GM18517 (cell line): ENCODE data around the gene ZSCAN2.

ENCODE experiments used
- ATAC-seq: cut with Tn5 transposase; IDR thresholded peaks from one replicate; pipeline ENCODE4 v1.9.1; 2021; ENCODE audit warnings: mild to moderate bottlenecking, moderate library complexity; ENCODE audit not compliant: unreplicated experiment

The ZSCAN2 gene

DNA sequence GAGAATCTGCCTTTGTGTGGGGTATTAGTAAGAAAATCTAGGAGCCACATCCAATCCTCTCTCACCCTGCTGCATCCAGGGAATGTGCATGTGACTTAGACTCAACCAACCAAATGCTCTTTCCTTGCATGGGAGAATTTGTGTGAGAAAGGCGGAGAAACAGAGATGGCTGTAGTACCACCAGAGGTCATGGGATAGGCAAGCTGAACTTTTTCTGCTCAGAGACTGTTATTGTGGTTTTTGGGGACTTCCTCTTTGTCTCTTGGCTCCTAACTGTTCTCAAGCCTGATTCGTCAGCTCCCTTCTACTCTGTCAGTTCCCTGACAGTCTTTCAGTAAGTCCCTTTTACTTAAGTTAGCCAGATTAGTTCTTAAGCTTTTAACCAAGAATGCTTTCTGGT, 2.6 kb upstream of the ZSCAN2 start:
- peak; percentile 58 for ATAC-seq

DNA sequence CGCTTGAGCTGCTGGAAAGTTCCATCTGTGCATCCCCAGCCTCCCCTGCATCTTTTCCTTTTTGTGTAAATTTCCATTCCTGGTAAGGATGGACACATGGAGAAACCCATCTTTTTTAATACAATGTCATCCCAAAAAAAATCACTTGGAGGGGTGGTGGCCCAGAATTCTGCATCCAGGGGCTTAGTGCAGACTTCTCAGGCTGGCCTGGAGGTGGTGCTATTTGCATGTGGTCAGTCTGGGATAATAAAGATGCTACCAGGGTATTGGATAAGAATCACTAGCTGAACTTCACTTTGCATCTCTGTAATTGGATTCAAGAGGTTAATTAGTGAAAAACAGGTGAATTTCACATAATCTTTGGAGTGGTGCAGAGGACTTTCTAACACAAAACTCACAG, 1.8 kb upstream of the ZSCAN2 start:
- ATAC-seq = no peak

DNA sequence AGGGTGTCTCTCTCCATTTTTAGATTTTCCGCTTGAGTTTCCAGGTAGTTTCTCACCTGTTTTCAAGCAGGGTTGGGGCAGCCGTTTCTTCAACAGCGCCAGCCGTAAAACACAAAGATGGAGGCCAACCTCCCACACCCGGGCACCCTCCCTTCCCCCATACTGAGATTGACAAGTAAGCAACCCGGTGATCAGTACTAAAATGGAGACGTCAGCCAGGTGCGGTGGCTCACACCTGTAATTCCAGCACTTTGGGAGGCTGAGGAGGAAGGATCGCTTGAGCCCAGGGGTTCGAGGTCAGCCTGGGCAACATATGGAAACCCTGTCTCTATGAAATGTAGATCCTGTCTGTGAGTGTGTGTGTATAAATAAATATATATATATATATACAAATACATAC, 903 bp upstream of the ZSCAN2 start:
- ATAC-seq = no peak

DNA sequence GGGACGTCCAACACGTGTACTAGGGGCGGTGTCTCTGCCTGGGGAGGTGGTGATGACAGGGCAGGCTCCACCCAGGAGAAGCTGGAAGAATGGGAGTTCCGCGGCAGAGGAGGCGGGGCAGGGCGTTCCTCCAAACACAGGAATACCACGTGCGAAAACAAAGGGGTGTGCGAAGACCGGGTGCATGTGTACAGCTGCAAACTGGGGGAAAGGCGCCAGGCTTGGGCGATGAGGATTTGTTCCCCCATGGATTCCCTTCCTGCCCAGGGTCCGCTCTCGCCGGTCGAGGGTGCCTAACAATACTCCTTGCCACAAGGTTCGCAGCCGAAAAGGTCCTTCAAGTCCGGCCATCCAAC, 500 bp upstream of the ZSCAN2 start:
- ATAC-seq = peak; percentile 9

DNA sequence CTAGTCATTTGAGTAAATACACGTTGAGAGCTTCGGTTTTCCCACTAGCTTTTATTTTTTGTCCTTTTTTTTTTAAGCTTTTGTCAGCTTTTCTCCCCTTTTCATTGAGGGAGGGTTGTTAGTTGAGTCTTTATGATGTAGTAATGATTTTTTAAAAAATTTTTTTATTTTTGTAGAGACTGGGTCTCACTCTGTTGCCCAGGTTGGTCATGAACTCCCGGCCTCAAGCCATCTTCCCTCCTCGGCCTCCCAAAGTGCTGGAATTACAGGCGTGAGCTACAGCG, 688 bp downstream of the ZSCAN2 start:
- no peak for ATAC-seq

DNA sequence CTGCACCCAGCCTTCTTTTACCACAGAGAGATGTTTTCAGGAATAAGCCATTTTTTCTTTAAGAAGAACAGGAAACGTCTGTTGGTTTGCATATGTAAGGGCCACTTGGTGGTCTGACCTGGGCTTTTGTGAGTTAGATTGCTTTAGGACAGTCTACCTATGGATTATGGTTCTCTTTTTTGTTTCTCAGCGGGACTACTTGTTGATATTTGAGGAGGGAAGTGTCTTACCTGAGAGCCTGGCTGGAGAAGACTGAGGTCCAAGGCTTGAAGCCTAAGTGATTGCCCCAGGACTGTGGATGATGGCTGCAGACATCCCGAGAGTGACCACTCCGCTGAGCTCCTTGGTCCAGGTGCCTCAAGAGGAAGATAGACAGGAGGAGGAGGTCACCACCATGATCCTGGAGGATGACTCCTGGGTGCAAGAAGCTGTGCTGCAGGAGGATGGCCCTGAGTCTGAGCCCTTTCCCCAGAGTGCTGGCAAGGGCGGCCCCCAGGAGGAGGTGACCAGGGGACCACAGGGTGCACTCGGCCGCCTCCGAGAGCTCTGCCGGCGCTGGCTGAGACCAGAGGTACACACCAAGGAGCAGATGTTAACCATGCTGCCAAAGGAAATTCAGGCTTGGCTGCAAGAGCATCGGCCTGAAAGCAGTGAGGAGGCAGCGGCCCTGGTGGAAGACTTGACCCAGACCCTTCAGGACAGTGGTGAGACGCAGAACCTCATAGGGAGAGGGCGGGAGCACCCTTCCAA, 3.0 kb downstream of the ZSCAN2 start:
- ATAC-seq = no peak

DNA sequence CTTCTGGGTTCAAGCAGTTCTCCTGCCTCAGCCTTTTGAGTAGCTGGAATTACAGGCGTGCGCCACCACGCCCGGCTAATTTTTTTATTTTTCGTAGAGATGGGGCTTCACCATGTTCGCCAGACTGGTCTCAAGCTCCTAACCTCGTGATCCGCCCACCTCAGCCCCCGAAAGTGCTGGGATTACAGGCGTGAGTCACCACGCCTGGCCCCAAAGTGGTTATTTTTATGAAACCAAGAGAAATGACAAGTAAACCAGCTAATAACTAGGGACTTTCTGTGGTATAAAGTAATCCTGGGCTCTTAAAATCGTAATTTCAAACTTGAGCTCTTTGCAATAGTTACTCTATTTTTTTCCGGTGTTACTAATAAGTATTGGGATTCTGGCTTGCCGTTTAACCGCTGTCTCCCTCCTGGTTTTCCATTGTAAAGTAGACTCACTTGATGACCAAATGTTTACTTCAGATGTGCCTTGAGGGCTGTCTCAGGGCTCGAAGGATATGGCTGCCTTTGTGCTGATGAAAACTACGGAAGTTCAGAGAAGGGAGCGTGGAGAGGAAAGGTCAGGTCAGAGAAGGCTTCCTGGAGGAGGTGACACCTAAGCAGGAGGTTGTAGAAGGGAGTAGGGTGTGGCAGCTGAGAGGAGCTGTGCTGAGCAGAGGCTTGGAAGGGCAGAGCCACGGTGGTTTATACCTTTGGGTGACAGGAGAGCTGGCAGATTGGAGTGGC, 4.2 kb downstream of the ZSCAN2 start:
- no peak for ATAC-seq

DNA sequence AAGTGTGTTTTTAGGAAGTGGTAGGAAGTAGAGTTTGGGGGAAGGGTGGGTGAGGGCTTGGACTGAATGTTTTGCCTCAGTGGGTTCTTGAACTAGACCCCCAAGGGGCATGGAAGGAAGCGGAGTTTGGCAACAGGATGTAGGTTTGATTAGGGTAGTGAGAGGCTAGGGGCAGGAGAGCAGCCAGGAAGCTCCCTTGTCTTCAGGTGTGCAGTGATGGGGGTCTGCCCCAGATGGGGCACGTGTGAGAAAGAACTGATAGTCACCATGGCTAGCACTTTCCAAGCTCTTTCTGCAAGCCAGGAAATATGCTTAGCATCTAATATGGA, 4.7 kb downstream of the ZSCAN2 start:
- ATAC-seq = no peak

DNA sequence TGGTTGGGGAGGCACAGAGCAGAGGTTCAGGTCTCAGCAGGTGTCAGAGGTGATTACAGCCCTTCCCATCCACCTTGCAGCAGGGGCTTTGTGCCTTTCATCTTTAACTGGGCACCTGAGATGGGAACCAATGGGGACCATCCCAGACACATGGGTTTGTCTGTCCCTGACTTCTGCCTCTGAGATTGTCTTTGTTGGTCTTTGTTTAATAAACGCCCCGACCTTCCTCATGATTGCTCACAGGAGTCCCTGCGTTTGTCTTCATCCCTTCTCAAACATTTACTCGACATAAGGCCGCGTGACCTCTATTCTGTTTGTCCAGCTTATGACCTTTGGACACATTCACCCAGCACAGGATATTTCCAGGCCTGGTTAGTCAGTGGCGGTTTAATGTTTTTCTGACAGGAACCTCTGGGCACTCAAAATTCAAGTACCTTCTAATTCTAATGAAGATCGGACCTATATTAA, 5.9 kb downstream of the ZSCAN2 start:
- no peak for ATAC-seq

DNA sequence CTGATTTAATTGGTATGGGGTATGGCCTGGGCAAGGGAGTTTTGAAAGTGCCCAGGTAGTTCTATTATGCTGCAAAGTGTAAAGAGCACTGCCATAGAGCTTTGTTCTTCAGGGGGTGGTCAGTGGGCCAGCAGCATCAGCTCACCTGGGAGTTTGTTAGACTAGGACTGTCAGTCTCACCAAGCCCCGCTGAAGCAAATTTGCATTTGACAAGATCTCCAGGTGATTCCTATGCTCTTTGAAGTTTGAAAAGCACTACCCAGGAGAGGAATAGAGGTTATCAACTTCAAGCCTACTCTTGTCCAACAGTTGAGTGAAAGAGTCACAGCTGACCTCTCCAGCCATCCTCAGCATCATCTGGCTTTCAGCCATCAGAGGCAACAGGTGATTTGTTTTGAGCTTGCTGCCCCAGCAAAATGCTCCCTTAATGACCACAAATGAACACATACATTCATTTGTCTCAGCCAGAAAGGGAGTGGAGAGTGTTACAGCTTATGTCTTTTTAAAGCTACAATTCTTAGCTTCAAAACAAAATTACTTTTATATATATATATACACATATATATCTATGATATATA, 8.0 kb downstream of the ZSCAN2 start:
- ATAC-seq = no peak

DNA sequence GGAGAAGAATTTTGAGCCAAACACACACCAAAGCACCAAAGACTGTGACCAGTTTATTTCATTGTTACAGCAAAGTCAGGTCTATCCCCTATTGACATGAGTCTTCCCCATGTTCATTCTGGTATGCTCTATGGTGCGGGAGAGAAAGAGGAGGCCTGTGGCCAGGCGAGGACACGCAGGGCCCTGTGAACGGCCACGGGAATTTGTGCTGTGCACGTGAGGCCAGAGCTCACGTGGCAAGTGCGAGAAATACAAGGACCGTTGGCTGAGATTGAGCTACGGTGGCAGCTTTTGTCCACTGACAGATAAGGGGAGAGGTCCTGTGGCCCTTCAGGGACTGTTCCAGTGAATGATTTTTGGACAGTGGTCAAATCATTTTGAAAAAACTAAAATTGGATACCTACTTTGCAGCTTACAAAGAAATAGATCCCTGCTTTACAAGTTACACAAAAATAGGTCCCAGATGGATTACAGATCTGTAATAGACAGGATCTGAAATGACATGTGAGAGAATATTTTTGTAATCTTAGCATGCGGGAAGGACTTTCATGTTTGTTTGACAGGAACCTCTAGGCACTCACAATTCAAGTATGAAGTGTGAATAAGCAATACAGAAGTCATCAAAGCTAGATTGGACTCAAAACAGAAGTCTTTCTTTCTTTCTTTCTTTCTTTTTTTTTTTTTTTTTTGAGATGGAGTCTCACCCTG, 9.2 kb downstream of the ZSCAN2 start:
- ATAC-seq = no peak

DNA sequence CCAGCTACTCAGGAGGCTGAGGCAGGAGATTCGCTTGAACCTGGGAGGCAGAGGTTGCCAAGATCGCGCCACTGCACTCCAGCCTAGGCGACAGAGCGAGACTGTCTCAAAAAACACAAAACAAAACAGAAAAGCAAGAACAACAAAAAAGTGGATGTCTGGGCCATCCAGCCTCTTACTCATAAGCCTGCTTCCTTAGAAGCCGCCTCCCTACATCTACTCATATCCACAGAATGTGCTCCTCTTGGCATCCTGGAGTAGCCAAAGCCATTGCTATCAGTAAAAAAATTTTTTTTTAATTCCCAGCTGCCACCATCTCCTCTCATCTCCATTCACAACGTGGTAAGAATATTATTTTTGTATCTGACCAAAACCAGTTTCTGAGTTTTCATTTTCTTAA, 10.8 kb downstream of the ZSCAN2 start:
- no peak for ATAC-seq

DNA sequence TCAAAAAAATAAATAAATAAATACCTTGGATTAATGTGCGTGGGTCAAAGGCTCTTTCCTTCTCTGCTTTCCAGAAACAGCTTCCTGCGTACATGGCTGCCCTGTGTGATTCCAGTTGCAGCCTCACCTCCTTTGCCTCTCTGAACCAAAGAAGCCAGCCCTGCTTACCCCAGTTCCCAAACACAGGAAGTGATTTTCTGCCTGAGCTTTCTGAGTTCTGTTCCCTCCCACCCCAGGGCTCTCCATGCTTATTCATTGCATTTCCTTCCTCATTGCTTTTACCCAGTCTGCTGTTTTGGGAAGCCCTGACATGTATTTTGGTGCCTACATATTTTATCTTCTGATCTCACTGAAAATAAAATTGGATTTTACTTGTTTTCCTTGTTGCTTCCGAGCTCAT, 15.4 kb downstream of the ZSCAN2 start:
- ATAC-seq = no peak

DNA sequence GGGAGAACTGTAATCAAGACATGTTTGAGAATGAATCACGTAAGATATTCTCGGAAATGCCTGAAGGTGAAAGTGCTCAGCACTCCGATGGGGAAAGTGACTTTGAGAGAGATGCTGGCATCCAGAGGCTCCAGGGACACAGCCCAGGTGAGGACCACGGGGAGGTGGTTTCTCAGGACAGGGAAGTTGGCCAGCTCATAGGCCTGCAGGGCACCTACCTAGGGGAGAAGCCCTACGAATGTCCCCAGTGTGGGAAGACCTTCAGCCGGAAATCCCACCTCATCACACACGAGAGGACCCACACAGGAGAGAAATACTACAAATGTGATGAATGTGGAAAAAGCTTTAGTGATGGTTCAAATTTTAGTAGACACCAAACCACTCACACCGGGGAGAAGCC, 19.8 kb downstream of the ZSCAN2 start:
- ATAC-seq = no peak

DNA sequence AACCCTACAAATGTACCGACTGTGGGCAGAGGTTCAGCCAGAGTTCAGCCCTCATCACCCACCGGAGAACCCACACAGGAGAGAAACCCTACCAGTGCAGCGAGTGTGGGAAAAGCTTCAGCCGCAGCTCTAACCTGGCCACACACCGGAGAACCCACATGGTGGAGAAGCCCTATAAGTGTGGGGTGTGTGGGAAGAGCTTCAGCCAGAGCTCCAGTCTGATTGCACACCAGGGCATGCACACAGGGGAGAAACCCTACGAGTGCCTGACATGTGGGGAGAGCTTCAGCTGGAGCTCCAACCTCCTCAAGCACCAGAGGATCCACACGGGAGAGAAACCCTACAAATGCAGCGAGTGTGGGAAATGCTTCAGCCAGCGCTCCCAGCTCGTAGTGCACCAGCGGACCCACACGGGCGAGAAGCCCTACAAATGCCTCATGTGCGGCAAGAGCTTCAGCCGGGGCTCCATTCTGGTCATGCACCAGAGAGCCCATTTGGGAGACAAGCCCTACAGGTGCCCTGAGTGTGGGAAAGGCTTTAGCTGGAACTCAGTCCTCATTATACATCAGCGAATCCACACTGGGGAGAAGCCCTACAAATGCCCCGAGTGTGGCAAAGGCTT, 20.7 kb downstream of the ZSCAN2 start:
- ATAC-seq = no peak

DNA sequence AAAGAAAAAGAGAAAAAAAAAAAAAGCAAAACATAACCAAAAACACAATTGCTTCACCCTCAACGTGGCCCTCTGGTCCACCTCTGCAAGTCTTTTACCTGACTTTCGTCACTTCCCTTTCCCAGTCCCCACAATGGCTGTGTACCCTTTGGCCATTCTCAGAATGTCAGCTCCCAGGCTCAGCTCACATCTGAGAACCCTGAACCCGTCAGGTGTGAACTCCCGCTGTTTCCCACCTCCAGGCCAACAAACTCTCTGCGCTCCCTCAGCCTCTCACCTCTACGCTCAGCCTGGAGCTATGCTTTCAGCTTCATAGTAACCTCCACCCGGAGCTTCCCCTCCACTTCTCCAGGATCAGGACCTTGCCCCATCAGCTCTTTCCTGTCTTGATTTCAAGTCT, 23.6 kb downstream of the ZSCAN2 start:
- no peak for ATAC-seq

DNA sequence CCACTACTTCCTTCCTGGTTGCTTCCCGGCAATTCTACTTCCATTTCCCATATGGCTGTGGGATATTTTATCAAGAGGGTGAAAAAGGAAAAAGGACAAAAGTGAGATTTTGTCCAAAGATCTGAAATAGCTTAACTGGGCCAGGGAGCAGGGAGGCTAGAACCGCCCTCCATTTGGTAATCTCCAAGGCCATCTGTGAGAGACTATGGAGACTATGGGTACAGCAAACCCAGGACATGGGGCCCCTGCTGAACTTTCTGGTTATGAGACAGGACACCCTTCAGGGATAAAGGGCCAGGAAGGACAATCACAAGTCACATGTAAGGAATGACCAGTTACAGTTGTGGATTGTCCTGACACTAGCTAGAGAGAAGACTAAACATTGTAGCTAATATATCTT, 24.3 kb downstream of the ZSCAN2 start:
- ATAC-seq = no peak

DNA sequence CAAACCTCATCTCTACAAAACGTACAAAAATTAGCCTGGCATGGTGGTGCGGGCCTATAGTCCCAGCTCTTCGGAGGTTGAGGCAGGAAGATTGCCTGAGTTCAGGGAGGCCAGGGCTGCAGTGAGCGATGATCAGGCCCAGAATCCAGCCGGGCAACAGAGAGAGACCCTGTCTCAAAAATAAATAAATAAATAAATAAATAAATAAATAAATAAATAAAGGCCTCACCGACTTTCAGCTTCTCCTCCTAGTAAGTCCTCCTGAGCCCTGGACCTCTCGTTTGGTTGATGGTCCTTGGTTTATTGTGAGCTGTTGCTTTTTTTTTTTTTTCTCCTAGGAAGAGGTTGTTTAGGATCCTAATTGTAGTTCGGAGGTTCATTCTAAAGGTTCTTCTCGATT, 28.2 kb downstream of the ZSCAN2 start:
- ATAC-seq = no peak

DNA sequence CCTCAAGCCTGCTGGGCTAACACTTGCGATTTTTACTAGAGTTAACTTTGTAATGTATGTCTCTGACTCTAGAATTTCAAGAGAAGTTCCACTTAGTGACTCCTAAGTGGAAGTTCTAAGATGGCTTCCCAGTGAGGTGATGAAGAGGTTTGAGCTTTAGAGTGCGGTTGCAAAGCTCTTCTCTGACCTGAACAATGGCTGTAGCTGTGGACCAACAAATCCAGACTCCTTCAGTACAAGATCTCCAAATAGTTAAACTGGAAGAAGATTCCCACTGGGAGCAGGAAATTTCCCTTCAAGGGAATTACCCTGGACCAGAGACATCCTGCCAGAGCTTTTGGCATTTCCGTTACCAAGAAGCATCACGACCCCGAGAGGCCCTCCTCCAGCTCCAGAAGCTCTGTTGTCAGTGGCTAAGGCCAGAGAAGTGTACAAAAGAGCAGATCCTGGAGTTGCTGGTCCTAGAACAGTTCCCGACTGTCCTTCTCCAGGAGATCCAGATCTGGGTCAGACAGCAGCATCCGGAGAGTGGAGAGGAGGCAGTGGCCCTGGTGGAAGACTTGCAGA, 31.0 kb downstream of the ZSCAN2 start:
- ATAC-seq = no peak

DNA sequence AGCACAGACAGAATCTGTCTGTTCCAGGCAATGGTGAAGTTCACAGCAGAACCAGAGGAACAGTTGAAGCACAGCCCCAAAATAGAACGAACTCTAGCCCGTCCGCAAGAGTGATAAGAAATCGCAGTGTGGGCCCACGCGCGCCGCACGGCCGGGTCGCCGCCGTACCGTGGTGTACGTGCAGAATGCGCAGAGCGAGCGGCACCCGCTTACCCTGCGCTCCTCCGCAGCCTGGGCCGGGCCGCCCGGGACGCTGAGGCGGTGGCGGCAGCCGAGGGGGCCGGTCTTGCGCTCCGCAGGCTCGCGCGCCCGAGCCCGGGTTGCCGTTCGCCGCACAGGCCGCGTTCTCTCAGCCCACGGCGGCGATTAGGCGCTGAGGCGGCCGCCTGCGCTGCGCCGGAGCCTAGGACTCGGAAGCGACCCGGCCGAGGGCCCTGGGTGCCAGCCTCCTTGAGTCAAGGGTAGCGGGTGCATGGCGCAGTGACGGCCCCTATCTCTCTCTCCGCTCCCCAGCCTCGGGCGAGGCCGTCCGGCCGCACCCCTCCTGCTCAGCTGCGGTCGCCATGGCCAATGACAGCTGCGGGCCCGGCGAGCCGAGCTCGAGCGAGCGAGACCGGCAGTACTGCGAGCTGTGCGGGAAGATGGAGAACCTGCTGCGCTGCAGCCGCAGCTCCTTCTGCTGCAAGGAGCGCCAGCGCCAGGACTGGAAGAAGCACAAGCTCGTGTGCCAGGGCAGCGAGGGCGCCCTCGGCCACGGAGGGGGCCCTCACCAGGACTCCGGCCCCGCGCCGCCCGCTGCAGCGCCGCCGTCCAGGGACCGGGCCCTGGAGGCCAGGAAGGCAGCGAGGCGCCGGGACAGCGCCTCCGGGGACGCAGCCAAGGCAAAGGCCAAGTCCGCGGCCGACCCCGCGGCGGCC, 32.8 kb downstream of the ZSCAN2 start:
- peak; percentile 51 for ATAC-seq
